GM18907 (cell line): ENCODE measurements around the gene ARL6IP4.
"Not testable (repeated sequence)": the region's sequence is repeated elsewhere in the genome, so short reads cannot be mapped to it uniquely, and the experiment has no call there.

ENCODE experiments used
- ATAC-seq: cut with Tn5 transposase; IDR thresholded peaks from one replicate; pipeline ENCODE4 v1.9.1; 2021; ENCODE audit warnings: mild to moderate bottlenecking, moderate library complexity; ENCODE audit not compliant: unreplicated experiment

The ARL6IP4 gene

DNA sequence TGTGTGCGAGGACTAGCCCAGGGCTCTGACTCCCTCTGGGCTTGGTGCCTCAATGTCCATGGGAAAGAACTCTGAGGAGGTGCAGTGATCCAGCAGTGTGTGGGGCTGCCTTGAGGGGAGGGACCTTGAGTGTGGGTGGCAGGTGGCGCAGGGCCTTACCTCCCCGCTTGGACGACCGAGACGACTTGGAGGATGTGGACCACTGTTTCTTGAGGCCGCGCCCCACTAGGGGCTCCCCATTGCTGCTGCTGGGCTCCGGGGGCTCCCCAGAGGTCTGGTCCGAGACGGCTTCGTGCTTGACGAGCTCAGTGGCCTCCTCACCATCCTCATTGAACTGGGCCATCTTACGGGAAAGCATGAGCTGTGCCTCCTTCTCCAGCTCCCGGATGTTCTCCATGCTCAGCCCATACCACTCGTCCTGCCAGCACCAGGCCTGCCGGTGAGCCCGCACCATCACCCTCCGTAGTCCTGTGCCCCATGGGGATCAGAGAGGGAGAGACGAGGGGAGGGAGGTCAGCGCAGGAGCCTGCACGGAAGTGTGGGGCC, 24.7 kb downstream of the ARL6IP4 start:
- no peak for ATAC-seq

DNA sequence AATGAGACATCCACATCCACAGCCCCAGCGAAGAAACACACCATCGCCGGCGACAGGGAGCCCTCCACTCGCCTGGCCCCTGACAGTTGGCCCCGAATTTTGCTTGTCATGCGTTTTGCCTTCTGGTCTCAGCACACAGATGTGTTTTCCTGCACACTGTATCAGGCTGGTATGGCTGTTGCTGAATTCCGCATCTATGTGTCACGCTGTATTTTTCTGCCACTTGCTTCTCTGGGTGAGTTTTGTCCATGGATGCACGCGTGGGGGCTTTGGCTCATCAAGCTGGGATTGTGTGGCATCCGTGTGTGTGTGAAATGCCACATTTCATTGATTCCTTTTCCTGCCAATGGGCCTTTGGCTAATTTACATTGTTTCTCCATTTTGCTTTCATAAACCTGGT, 26.5 kb downstream of the ARL6IP4 start:
- ATAC-seq: no peak

- ATAC-seq: no peak
Observed at GRCh38 chr12:123010110-123010509, 29.6 kb downstream of the ARL6IP4 start.

GRCh38 chr12:123010681-123011080, 30.2 kb downstream of the ARL6IP4 start:
- ATAC-seq: no peak

DNA sequence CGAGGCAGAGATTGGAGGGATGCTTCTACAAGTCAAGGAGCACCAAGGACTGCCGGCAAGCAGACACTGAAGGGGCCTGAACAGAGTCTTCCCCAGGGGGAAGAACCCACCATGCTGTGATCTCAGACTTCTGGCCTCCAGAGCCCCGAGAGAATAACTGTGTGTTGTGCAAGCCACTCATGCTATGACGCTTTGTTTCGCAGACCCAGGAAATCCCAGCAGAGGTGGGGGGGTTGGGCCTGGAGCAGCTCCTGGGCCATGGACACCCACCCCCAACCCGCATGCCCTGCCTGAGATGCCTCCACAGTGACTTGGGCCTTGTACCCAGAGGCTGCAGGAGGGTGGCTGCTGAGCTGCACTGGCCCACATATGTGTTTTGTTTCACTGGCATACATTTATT, 31.2 kb downstream of the ARL6IP4 start:
- ATAC-seq: no peak

DNA sequence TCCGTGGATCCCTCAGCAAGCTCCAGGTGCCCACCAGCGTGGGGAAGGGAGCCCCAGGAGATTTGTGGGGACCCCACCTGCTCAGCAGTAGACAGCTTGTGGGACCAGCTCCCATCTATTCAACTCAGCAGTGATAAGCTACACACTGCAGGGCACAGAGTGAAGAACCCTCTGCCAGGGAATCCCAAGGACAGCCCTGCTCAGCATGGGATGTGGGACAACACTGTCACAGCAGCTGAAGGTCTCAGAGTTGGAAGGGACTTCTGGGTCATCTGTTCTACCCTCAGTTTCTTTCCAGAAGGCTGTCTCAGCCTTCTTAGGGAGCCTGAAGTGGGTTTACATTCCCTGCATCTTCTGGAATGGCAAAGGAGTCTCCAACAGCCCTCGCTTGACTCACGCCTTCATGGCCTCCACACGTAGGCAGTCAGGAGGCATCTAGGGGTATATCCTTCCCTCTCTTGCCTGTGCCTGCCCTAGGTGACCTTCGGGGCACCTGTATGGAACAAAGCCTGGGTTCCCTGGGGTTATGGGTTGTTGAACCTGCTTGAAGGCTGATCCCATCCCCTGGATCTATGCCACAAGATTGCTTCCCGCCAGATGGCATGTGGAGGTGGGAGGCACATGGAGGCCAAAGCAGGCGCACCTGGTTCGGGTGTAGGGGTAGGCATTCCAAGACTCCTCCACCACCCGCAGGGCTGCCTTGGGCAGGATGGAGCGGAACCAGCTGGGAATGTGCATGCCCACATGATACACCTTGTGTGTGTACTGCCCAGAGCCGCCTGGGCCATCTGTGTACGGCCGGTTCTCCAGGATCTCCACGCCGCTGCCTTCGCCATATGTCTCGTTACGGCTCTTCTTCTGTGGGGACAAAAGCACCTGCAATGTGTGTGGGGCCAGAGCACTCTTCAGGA, 33.0 kb downstream of the ARL6IP4 start:
- no peak for ATAC-seq

- not testable (repeated sequence) for ATAC-seq
Observed at GRCh38 chr12:123014473-123014872, 34.0 kb downstream of the ARL6IP4 start.

DNA sequence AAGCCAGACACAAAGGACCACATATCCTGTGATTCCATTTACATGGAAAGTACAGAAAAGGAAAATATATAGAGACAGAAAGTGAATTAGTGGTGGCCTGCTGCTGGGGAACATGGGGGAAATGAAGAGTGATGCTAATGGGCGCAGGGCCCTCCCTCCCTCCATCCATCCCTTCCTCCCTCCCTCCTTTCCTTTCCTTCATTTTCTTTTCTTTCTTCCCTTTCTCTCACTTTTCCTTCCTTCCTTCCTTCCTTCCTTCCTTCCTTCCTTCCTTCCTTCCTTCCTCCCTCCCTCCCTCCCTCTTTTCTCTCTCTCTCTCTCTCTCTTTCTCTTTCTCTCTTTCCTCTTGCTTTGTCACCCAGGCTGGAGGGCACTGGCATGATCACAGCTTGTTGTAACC, 37.3 kb downstream of the ARL6IP4 start:
- no peak for ATAC-seq

DNA sequence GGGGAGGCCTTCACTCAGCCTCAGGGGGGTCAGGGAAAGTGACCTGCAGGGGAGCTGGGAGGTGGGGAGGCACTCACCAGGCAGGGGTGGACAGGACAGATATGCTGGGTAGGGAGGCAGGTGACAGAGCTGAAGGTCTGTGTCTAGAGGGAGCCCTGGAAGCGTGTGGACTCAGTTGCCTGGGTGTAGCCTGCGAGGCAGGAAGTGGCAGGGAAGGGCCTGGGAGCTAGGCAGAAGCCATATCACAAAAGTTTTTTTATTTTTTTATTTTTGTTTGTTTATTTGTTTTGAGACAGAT, 39.3 kb downstream of the ARL6IP4 start:
- ATAC-seq: no peak

DNA sequence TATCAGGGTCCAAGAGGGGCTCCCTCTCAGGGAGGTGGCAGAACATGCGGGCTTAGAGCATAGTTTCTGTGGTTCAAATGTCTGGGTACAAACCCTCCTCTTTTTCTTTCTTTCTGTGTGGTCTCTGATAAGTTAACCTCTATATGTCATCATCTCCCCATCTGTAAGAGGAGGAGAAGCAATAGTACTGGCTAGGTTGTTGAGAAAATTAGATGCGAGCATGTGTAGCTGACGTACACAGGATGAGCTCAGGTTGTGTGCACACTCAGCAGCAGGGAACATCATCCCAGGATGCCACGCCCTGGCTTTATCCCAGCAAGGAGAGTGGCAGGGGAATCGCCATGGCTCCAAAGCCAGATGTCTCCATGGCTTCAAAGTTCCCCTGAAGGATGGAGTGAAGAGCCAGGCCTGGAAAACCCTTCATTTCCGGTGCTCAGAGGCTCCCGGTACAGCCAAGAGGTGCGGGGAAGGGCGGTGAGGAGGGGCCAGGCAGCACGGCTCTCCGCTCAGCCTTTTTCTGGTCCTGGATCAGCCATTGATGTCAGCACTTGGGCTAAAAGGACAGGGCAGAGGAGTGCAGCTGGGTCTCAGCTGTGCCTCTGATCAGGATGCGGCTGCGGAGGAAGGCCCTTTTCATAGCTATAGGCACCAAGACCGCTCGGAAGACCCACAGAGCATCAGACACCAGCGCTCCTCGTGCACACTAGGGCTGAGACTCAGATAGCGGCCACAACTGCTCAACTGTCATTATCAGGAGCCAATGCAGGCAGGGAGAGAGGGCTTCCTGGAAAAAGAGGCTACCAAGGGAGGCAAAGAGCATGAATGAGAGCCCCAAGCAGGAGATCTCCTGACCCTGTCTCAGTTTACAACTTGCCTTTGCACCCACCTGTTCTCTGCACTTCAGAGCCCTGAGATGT, 41.5 kb downstream of the ARL6IP4 start:
- ATAC-seq: no peak

DNA sequence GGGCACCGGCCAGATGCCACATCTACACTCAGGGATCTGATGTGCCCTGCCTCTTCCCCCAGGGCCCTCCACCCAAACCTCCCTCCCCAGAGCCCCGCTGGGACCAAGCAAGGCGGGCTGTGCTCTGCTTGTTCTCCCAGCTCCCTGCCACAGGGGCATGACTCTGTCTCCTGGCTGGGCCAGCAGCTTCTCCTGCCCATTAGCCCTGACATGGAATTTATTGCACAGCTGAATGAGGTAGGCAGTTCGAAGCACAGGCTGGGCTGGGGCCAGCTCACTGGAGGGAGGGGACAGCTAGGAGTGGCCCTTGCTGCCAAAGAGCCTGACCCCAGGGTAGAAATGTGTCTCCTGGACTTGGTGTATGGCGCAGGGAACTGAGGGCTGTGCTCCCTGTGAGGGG, 42.4 kb downstream of the ARL6IP4 start:
- no peak for ATAC-seq

DNA sequence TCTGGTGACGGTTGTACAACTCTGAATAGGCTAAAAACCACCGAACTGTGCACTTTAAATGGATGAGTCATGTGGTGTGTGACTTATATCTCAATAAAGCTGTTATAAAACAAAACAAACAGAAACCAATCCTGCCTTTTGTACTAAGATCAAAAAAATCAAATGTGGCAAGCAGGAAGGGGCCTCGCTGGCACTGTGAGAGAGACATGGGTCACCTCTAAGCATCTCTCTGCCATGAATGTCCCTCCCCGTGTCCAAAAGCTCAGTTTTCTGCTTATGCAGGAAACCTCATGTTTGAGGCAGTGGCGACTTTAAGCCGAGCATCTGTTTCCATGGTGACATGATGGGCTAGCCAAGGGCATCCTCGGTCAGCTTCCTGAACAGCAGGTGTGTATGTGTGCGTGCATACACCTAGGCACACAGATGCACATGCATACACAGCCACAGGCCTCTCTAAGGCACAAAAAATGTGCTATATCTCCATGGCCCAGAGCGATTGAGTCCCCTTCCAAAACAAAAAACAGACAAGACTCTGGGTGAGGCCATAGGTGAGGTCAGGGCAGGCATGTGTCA, 44.4 kb downstream of the ARL6IP4 start:
- ATAC-seq: no peak

DNA sequence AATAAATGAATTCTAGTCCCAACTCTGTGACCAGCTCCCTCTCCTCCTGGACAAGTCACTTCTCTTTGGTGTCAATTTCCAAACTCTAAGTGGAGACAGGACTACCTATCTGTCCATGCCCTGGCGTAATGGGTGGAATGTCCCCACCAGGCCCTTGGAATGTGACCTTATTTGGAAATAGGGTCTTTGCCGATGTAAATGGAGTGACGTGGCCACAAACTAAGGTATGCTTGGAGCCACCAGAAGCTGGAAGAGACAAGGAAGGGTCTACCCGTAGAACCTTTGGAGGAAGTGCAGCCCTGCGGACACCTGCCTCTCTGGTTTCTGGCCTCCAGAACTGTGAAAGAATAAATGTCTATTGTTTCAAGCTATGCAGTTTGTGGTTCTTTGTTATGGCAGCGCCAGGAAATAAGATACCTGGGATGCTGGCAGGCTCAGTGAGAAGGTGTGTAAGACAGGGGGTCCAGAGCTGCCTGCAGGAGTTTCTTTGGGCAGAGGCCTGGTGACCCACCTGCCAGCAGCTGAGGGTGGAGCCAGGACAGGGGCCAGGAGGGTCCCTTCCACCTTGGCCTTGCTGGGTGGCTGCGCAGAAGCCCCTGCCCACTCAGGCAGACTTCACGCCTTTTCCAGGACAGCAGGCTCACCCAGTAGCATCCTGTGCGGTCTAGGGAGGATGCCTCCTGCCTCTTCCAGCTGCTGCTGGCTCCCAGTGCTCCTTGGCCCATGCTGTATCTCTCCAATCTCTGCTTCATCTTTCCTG, 45.8 kb downstream of the ARL6IP4 start:
- ATAC-seq: no peak

- ATAC-seq: no peak
Observed at GRCh38 chr12:123027726-123028445, 47.4 kb downstream of the ARL6IP4 start.

DNA sequence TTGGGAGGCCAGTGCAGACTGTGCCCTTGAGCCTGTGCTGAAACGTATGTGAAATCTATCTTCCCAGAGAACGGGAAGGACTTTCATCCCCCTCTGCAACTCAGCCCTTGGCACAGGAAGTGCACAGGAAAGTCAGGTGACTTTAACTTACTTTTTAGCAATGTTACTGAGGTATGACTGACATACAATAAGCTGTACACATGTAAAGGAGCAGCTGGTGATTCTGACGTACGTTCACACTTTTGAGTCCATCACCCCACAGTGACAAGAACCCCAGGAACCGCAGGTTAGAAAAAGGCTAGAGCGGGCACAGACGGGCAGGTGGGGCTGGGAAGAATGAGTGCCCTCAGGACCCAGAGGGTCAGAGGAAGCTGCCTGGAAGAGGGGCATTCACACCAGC, 48.0 kb downstream of the ARL6IP4 start:
- ATAC-seq: no peak

DNA sequence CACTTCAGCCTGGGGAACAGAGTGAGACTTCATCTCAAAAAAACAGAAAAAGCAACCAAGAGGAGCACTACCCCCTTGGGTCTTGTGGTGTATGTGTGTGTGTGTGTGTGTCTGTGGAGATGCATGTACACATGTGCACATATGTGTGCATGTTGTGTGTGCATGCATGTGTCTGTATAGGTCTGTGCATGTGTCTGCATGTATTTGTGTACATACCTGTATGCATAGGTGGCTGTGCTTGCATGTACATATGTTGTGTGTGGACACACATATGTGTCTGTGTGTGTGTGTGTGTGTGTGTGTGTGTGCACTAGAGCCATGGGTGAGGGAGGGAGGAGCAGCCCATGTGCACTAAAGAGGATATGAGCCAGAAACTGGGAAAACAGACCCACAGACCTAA, 49.1 kb downstream of the ARL6IP4 start:
- ATAC-seq: no peak

GRCh38 chr12:123030686-123031085, 50.2 kb downstream of the ARL6IP4 start:
- ATAC-seq: no peak

GRCh38 chr12:123031171-123031845, 50.8 kb downstream of the ARL6IP4 start:
- no peak for ATAC-seq
